GM21515 (cell line): ENCODE results near the gene ANKRD13D.
"Not testable (repeated sequence)": the region's sequence is repeated elsewhere in the genome, so short reads cannot be mapped to it uniquely, and the experiment has no call there.

Source experiments
- ATAC-seq: cut with Tn5 transposase; IDR thresholded peaks from one replicate; pipeline ENCODE4 v1.9.1; 2021; ENCODE audit not compliant: unreplicated experiment

Gene ANKRD13D

GRCh38 chr11:67317205-67317887 lies 28.2 kb downstream of the ANKRD13D start:
- ATAC-seq, result peak; percentile 78

GRCh38 chr11:67317888-67318555 lies 28.9 kb downstream of the ANKRD13D start:
- ATAC-seq, result peak; percentile 27

GRCh38 chr11:67318876-67319275 lies 29.8 kb downstream of the ANKRD13D start:
- ATAC-seq, result not testable (repeated sequence)

GRCh38 chr11:67320011-67320410 lies 30.9 kb downstream of the ANKRD13D start:
- ATAC-seq, result no peak

- no peak for ATAC-seq
These were observed 31.6 kb downstream of the ANKRD13D start for GRCh38 chr11:67320691-67321090.

DNA sequence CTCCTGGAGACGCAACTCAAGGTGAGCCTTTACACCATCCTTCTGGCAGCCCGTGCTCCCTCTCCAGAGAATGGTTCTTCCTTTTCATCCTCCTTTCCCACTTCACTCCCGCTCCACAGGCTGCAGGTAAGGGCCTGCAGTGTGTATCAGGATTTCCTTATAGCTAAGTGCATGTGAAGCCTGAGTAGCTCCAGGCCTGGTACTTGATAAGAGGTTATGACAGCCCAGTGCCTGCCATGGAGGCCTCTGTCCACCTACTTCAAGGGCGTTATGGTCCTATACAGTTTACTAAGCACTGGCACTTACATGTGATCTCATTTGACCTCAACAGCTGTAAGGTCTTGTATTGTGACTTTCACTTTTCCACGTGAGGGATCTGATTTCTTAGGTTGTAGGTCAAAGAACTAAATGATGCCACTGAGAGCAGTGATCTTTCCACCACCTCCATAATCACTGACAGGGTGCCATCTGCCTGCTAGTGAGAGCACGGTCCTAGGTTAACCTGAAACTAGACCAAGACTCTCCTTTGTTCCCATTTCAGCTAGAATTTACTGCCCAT lies 32.3 kb downstream of the ANKRD13D start:
- ATAC-seq, result no peak

DNA sequence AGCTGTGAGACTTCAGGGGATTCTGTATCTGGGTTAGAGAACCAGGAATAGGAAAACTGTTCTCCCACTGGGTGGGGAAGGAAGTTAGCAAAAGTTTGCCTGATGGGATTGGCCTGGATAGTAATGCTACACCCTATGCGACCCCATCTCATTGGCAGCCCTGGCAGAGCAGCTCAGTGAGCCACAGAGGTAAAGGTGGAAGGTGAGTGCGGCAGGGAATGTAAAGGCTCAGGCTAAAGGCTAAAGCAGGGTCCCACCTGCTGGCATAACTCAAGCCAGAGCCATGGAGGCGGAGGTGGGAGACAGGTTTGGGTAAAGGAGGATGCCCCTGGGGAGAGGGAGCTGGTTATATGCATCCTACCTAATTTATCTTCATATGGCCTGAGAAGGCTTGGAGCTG lies 32.9 kb downstream of the ANKRD13D start:
- ATAC-seq, result no peak

GRCh38 chr11:67323526-67323925 lies 34.4 kb downstream of the ANKRD13D start:
- no peak for ATAC-seq

DNA sequence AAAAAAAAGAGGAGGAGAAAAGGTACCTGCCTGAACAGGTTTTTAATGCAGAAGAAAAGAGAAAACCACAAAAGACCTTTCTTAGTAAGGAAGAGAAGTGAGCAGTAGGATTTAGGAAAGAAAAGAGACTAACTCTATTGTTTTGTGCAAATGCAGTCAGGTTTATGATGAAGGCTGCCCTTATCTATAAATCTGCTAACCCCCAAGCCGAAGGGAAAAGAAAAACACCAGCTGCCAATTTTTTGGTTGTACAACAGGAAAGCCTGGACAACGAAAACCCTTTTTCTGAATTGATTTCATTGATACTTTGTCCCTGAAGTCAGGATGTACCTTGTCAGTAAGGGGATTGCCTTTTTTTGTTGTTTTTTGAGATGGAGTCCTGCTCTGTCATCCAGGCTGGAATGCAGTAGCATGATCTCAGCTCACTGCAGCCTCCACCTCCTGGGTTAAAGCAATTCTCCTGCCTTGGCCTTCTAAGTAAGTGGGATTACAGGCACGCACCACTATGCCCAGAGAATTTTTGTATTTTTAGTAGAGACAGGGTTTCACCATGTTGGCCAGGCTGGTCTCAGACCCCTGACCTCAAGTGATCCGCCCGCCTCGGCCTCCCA lies 43.1 kb downstream of the ANKRD13D start:
- no peak for ATAC-seq

DNA sequence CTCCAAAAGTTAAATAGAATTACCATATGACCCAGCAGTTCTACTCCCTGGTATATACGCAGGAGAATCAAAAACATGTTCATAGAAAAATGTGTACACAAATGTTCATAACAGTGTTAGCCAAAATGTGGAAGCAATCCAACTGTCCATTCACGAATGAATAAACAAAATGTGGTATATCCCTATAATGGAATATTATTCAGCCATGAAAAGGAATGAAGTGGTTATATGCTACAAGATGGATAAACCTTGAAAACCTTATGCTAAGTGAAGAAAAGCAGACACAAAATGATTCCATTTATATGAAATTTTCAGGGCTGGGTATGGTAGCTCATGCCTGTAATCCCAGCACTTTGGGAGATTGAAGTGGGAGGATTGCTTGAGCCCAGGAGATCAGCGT lies 48.2 kb downstream of the ANKRD13D start:
- ATAC-seq, result no peak

- no peak for ATAC-seq
These were observed 55.2 kb downstream of the ANKRD13D start for GRCh38 chr11:67344264-67344663.

DNA sequence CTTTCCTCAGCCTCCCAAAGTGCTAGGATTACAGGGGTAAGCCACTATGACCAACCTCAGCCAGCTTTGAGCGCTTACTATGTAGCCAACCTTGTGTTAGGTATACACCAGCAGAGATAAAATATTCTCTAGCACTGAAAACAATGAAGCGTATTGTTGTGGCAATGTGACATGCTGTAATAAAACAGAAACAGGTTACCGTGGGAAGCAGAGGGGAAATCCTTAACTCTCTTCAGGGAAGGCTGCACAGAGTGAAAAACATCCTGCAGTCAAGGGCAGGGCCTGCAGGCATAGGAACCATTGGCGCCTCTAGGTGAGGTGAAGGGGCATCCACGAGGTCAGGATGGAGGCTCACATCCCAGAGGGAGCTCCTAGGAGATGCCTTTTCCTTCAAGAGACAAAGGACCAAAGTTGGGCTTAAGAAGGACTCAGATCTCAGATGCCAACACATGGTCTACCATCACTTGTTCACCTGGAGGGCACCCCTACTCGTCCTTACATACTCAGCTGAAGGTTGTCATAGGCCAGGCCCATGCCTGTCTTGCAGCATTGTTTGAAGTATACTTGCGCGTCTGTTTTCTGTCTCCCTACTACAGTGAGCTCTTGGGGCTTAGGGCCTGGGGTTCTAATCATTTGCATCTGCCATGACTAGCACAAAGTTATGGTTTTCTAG lies 56.3 kb downstream of the ANKRD13D start:
- no peak for ATAC-seq

- no peak for ATAC-seq
These were observed 57.1 kb downstream of the ANKRD13D start for GRCh38 chr11:67345920-67346819.

- no peak for ATAC-seq
These were observed 59.1 kb downstream of the ANKRD13D start for GRCh38 chr11:67347964-67348749.

DNA sequence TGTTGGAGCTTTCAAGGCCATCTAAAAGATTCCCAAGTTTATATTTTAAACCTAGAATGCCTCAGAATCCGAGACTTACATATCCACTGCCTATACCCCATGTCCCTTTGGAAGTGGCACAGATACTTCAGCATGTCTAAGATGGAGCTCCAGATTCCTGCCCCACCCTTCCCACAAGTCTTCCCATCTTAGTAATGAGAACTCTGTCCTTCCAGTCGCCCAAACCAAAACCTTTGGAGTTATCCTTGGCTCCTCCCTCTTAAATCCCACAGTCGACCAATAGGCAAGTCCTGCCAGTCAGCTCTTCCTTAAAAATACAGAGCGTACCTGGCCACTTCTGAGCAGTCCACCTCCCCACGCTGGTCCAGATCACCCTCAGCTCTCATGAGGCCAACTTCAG lies 59.9 kb downstream of the ANKRD13D start:
- no peak for ATAC-seq

- no peak for ATAC-seq
These were observed 60.4 kb downstream of the ANKRD13D start for GRCh38 chr11:67349457-67349856.

- ATAC-seq, result no peak
These were observed 60.9 kb downstream of the ANKRD13D start for GRCh38 chr11:67349928-67350465.

DNA sequence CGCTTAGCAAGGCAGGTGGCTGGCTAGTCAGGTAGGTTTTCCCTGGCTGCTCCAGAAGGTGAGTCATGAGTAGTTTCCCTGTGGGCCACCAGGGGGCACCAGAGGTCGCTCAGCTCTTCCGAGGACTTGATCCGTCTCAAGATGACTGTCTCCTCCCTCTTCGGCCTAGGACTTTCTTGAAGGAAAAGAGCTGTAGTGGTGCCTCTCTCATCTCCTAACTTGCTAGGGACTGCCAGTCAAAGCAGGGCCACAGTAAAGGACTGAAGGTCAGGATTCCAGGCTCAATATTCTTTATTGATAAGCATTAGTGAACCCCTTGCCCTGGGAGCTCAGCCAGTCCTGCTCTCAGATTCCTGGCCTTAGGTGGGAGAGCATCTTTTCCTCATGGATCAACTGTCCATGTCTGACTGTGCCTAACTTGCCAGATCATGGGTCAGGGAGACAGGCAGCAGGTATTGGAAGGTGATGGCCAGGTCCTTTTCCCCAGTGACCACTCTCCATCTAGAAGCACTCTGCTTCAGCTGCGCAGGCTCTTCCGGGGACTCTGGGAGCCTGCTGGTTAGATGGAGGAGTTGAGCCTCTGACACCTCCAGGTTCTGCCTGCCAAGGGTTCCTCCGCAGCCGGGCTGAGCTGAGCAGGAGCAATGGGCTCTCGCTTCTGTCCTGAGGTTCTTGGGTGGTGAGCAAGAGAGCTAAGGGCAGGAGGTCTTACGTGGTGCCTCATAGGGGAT lies 62.3 kb downstream of the ANKRD13D start:
- no peak for ATAC-seq
